ENCODE measurements around the gene DEFB128. TPM values are rescaled to one million over a fixed set of nuclear protein-coding genes. Genes with fewer than 3 reads are reported as not detected.

Gene DEFB128
- total and polyA plus RNA-seq, 9 donors = not detected

DNA sequence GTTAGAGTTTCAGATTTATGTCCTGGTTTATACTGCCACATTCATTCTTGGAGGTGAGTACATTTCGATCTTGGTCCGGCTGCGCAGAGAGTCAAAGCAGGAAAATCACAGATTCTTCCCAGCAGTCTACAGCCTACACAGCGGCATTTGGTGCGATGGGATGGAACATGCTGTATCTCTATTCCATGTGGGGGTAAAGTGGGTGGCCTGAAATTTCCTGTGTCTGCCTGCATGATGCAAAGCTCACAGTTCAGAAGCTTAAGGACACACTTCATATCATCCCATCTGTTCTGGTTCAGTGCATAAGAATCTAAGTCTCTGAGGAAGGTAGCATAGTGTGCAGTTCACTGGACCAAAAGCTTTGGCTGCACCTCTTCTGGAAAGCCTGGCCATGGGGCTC is 32.4 kb downstream of the DEFB128 start, which contains the start of gene DEFB127:
DEFB127 (plus strand) TSS at position 301 of the 400 bp plus-strand sequence; CDS start at position 392, 91 bp downstream.
- H3K27ac ChIP-seq = no peak within 1 kb of the TSS
- intact Hi-C loops (cut with DNase I) = no loop called here
- DNase-seq = no peak
- no peaks in the 10 kb centered on the region for H3K36me3 ChIP-seq
- TF ChIP-seq, protein P1, sequence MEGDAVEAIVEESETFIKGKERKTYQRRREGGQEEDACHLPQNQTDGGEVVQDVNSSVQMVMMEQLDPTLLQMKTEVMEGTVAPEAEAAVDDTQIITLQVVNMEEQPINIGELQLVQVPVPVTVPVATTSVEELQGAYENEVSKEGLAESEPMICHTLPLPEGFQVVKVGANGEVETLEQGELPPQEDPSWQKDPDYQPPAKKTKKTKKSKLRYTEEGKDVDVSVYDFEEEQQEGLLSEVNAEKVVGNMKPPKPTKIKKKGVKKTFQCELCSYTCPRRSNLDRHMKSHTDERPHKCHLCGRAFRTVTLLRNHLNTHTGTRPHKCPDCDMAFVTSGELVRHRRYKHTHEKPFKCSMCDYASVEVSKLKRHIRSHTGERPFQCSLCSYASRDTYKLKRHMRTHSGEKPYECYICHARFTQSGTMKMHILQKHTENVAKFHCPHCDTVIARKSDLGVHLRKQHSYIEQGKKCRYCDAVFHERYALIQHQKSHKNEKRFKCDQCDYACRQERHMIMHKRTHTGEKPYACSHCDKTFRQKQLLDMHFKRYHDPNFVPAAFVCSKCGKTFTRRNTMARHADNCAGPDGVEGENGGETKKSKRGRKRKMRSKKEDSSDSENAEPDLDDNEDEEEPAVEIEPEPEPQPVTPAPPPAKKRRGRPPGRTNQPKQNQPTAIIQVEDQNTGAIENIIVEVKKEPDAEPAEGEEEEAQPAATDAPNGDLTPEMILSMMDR (IDR thresholded peaks at IDR 0.05) = no peak
- TF ChIP-seq EP300 (IDR thresholded peaks at IDR 0.05) = no peak
- TF ChIP-seq POLR2A (IDR thresholded peaks at IDR 0.05) = no peak
- H3K4me3 ChIP-seq = no peak within 1 kb of the TSS
- H3K4me1 ChIP-seq (ENCODE audit: insufficient read depth) = no peaks in the 10 kb centered on the region
- H3K27me3 ChIP-seq = no peaks in the 10 kb centered on the region
- WGBS, 3 donors = 88 to 95% (median 92%) methylated on average over 5 of the region's 5 CpGs
- H3K9me3 ChIP-seq = no peaks in the 10 kb centered on the region

DNA sequence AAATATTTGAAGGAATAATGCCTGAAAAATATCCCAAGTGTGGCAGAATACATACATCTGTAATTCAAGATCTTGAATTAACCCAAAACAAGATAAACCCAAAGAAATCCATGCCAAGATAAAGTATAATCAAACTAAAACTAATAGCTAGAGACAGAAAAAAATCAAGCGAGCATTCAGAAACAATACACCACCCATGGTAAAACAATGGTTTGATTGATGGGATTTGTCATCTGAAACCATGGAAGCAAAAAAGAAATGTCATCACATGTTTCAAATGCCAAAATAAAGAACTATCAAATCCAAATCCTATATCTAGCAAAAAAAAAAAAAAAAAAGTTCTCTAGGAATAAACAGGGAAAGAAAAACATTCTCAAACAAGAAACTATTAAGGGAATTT is 37.4 kb downstream of the DEFB128 start:
- Histone ChIP-seq H3K9me3 (no peaks in the 10 kb centered on the region), H3K27ac (no peak overlapping the region), H3K4me1 (ENCODE audit: insufficient read depth) (no peaks in the 10 kb centered on the region), H3K36me3 (no peaks in the 10 kb centered on the region), H3K4me3 (no peak overlapping the region), H3K27me3 (no peaks in the 10 kb centered on the region)
- TF ChIP-seq, protein P1 (IDR thresholded peaks at IDR 0.05) = no peak
- TF ChIP-seq EP300 (IDR thresholded peaks at IDR 0.05) (no peak), POLR2A (IDR thresholded peaks at IDR 0.05) (no peak)
- WGBS, 3 donors = 90 to 98% (median 97%) methylated on average over 1 of the region's 1 CpG
- DNase-seq = no peak
- intact Hi-C loops (cut with DNase I) = no loop called here

DNA sequence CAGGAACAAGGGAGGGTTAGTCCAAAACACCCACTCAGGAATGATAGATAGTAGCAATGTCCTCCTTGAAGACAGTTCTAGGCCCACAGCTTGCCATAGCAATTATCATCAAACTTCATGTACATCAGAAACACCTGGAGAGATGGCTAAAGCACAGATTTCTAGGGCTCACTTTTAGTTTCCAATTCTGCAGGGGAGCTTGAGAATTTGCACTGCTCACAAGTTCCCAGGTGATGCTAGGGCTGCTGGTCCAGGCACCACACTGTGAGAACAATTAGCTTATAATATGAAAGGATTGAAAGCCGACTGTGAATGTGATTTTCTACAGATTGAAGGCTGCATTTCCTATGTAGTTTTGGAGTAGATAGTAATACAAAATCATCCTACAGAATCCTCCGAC is 43.6 kb downstream of the DEFB128 start:
- TF ChIP-seq, protein P1 (IDR thresholded peaks at IDR 0.05) = no peak
- TF ChIP-seq EP300 (IDR thresholded peaks at IDR 0.05) (no peak), POLR2A (IDR thresholded peaks at IDR 0.05) (no peak)
- no peak overlapping the region for H3K27ac ChIP-seq
- no peaks in the 10 kb centered on the region for H3K9me3 ChIP-seq
- intact Hi-C loops (cut with DNase I) = no loop called here
- H3K4me1 ChIP-seq (ENCODE audit: insufficient read depth) = no peaks in the 10 kb centered on the region
- no peaks in the 10 kb centered on the region for H3K27me3 ChIP-seq
- H3K4me3 ChIP-seq = no peak overlapping the region
- no peak for DNase-seq
- H3K36me3 ChIP-seq = no peaks in the 10 kb centered on the region
- 54 to 61% (median 60%) methylated on average over 2 of the region's 2 CpGs for WGBS, 3 donors

DNA sequence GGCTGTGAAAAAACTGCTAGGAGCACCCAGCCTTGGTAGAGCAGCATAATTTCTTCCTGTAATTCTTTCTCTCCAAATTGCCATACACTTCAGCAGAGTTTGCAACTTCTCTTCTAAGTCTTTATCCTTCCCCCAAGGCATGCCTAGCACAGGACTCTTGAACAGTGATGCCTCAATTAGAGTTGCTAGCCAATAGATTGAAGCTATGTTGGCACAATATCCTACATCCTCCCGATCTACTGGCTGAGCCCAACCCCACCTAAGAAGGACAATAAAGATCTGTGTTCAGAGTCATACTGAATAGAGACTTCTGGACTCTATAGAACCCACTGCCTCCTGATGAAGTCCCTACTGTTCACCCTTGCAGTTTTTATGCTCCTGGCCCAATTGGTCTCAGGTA is 47.2 kb downstream of the DEFB128 start, which contains the start of gene DEFB126:
DEFB126 (plus strand) TSS at position 301 of the 400 bp plus-strand sequence; CDS start at position 340, 39 bp downstream.
- H3K27me3 ChIP-seq = no peaks in the 10 kb centered on the region
- H3K4me3 ChIP-seq = no peak within 1 kb of the TSS
- intact Hi-C loops (cut with DNase I) = no loop called here
- H3K9me3 ChIP-seq = no peaks in the 10 kb centered on the region
- H3K27ac ChIP-seq = no peak within 1 kb of the TSS
- H3K4me1 ChIP-seq (ENCODE audit: insufficient read depth) = no peaks in the 10 kb centered on the region
- no peak for DNase-seq
- TF ChIP-seq, protein P1 (IDR thresholded peaks at IDR 0.05) = no peak
- TF ChIP-seq EP300 (IDR thresholded peaks at IDR 0.05) = no peak
- TF ChIP-seq POLR2A (IDR thresholded peaks at IDR 0.05) = no peak
- WGBS, 3 donors = 37 to 64% (median 40%) methylated on average over 1 of the region's 1 CpG
- H3K36me3 ChIP-seq = no peaks in the 10 kb centered on the region

Other genes with a start within 250 kb of the DEFB128 start
- gene DEFB125, start 102.0 kb downstream of the DEFB128 start, total RNA-seq = not detected
- not detected for gene DEFB125, start 102.0 kb downstream of the DEFB128 start, polyA plus RNA-seq
- gene DEFB126, start 47.1 kb downstream of the DEFB128 start, total RNA-seq = not detected
- gene DEFB126, start 47.1 kb downstream of the DEFB128 start, polyA plus RNA-seq = not detected
- not detected for gene DEFB127, start 32.3 kb downstream of the DEFB128 start, total RNA-seq
- gene DEFB127, start 32.3 kb downstream of the DEFB128 start, polyA plus RNA-seq = not detected
- gene DEFB129, start 37.5 kb upstream of the DEFB128 start, total RNA-seq = not detected
- not detected for gene DEFB129, start 37.5 kb upstream of the DEFB128 start, polyA plus RNA-seq
- gene DEFB132, start 68.0 kb upstream of the DEFB128 start, total RNA-seq = not detected
- gene DEFB132, start 68.0 kb upstream of the DEFB128 start, polyA plus RNA-seq = not detected
- gene C20orf96, start 101.0 kb upstream of the DEFB128 start, total RNA-seq = 10 to 100 TPM in 6 of 7 donors, 1 to 10 TPM in 1; 6.6 to 17.5 (median 11.7) TPM
- gene C20orf96, start 101.0 kb upstream of the DEFB128 start, polyA plus RNA-seq = 10 to 100 TPM; 11.7 to 14.7 TPM
- 10 to 100 TPM; 13.6 to 28.1 (median 23.1) TPM for gene ZCCHC3, start 107.9 kb upstream of the DEFB128 start, total RNA-seq
- 10 to 100 TPM; 16.8 to 23.2 TPM for gene ZCCHC3, start 107.9 kb upstream of the DEFB128 start, polyA plus RNA-seq
- gene SOX12, start 135.8 kb upstream of the DEFB128 start, total RNA-seq = 10 to 100 TPM in 5 of 7 donors, 1 to 10 TPM in 2; 4.8 to 34.1 (median 25.7) TPM
- 1 to 10 TPM; 4.1 to 8.7 TPM for gene SOX12, start 135.8 kb upstream of the DEFB128 start, polyA plus RNA-seq
- gene NRSN2, start 157.4 kb upstream of the DEFB128 start, total RNA-seq = 10 to 100 TPM; 20.5 to 77.9 (median 43.8) TPM
- 10 to 100 TPM; 32.4 to 36.7 TPM for gene NRSN2, start 157.4 kb upstream of the DEFB128 start, polyA plus RNA-seq
- 10 to 100 TPM in 1 of 7 donors, 1 to 10 TPM in 6; 1.5 to 55.1 (median 4.9) TPM for gene TRIB3, start 191.0 kb upstream of the DEFB128 start, total RNA-seq
- gene TRIB3, start 191.0 kb upstream of the DEFB128 start, polyA plus RNA-seq = 1 to 10 TPM; 2.3 to 2.7 TPM
- 10 to 100 TPM; 56.5 to 86.9 (median 76.6) TPM for gene RBCK1, start 218.6 kb upstream of the DEFB128 start, total RNA-seq
- gene RBCK1, start 218.6 kb upstream of the DEFB128 start, polyA plus RNA-seq = 10 to 100 TPM; 53.5 to 85.2 TPM

All from ovary (tissue), 9 donors.